Adipocyte (in vitro differentiated cells): Measurements from ENCODE around the gene SLC39A3.

Source experiments
- DNase-seq: peaks from one replicate; pipeline ENCODE4 v3.0.0-alpha.2; 2015; ENCODE audit warnings: low read depth
- H3K27me3 ChIP-seq: replicated peaks from 2 replicates; pipeline ENCODE4 v1.7.0; 2013; ENCODE audit warnings: mild to moderate bottlenecking, low read length, moderate library complexity; ENCODE audit not compliant: control insufficient read depth, insufficient read depth
- H3K36me3 ChIP-seq: 2 replicates; pipeline ENCODE4 v1.7.0; 2013; ENCODE audit warnings: low read length, mild to moderate bottlenecking, moderate library complexity; ENCODE audit not compliant: control insufficient read depth, insufficient read depth, severe bottlenecking
- H3K4me1 ChIP-seq: 2 replicates; pipeline ENCODE4 v1.7.0; 2013; ENCODE audit warnings: mild to moderate bottlenecking, low read length, moderate library complexity; ENCODE audit not compliant: control insufficient read depth, insufficient read depth
- H3K4me3 ChIP-seq: 2 replicates; pipeline ENCODE4 v1.7.0; 2013; ENCODE audit warnings: mild to moderate bottlenecking, low read length, moderate library complexity
- H3K9ac ChIP-seq: 2 replicates; pipeline ENCODE4 v1.7.0; 2013; ENCODE audit warnings: mild to moderate bottlenecking, low read length, moderate library complexity
- H3K9me3 ChIP-seq: 2 replicates; pipeline ENCODE4 v1.7.0; 2013; ENCODE audit warnings: mild to moderate bottlenecking, low read length, moderate library complexity; ENCODE audit not compliant: control insufficient read depth

SLC39A3 gene

DNA sequence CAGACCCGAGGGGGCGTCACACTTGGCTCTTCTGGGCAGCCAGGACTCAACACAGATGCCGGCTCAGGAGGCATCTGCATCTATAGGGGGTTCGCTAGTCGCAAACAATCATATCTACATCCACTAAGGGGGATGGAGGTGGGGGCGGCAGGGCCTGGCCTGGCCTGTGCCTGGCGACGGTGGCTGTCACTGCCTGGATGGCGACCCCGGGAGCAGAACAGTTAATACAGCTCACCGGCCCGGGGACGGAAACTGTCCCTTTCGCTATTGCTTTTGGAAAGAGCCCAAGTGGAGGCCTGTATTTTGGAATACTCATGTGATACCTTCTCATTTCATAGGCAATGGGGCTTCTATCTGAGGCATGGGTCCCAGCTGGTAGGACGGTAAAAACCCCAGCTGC is 25.6 kb upstream of the SLC39A3 start:
- DNase-seq: no peak
- no peaks in the 10 kb centered on the region for H3K27me3 ChIP-seq
- no peak overlapping the region for H3K4me3 ChIP-seq
- H3K9me3 ChIP-seq: no peaks in the 10 kb centered on the region
- no peak overlapping the region for H3K9ac ChIP-seq
- H3K36me3 ChIP-seq: peaks cover 75% of the 10 kb centered on the region
- H3K4me1 ChIP-seq: peaks cover 5% of the 10 kb centered on the region

DNA sequence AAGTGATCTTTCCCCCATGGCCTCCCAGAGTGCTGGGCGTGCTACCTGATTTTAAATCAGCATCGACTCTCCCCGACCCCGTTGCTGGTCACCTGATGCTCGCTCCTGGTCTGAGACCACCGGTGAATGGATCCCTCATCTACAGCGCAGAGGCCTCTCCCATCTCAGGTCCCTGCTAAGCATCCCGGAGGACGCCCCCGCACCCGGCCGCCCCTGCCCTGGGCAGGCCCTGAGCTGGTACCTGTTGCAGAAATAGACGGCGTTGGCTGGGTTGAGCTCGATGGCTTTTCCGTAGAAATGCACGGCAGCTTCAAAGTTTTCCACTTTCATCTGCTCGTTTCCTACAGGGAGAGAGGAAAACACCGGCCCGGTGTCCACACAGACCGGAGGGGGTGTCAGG is 25.1 kb upstream of the SLC39A3 start:
- H3K9me3 ChIP-seq: no peaks in the 10 kb centered on the region
- H3K27me3 ChIP-seq: no peaks in the 10 kb centered on the region
- no peak for DNase-seq
- no peak overlapping the region for H3K4me3 ChIP-seq
- H3K4me1 ChIP-seq: peaks cover under 1% of the 10 kb centered on the region
- H3K36me3 ChIP-seq: peaks cover 75% of the 10 kb centered on the region
- H3K9ac ChIP-seq: no peak overlapping the region

DNA sequence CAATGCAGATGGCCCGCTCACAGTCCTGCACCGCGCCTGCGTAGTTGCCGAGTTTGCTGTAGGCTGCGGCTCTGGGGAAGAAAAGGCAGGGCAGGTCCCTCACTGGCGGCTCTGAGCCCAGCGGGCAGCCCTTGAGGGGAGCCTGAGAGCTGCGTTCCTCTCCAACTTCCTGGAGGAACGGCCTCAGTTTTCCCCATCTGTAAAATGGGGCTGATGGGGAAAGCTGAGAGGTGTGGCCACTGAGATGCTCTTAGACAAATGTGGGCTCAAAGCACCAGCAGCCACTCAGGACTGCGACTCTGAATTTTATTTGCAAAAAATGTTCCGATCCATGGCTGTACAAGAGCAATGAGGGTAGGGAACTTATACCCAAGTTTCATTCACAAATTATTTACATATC is 23.9 kb upstream of the SLC39A3 start:
- Histone ChIP-seq H3K4me1 (no peaks in the 10 kb centered on the region), H3K9me3 (no peaks in the 10 kb centered on the region), H3K27me3 (no peaks in the 10 kb centered on the region), H3K4me3 (no peak overlapping the region), H3K36me3 (peaks cover 83% of the 10 kb centered on the region), H3K9ac (no peak overlapping the region)
- DNase-seq: no peak

DNA sequence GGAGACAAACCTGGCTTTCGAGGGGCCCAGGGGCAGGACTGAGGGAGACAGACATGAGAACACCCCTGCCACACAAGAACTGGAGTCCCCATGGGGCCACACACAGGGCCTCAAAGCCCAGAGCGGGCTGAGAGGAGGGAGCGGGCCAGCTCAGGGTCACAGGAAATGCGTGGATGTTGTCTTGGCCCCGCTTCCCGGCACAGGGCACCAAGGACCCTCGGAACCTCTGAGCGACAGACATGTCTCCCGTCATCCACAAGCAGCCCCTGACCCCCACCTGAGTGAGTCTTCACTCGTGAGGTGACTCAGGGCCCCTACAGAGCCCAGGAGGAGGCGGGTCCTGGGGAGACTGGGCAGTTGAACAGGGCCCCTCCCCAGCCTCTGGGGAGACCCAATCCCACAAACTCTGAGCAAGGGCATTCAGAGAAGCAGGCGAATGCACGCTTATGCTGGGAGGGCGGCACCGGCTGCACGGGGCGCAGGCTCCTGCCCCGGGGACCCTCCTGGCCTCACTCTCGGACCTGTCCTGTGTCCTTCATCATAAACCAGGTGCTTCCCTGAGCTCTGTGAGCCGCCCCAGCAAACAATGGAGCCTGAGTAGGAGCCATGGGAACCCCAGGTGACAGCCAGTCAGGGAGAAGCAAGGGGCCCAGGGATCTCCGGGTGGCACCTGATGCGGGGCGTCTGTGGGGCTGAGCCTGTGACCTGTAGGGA is 23.1 kb upstream of the SLC39A3 start:
- H3K4me3 ChIP-seq: no peak overlapping the region
- no peaks in the 10 kb centered on the region for H3K27me3 ChIP-seq
- no peaks in the 10 kb centered on the region for H3K4me1 ChIP-seq
- H3K36me3 ChIP-seq: peaks cover 83% of the 10 kb centered on the region
- DNase-seq: no peak
- H3K9ac ChIP-seq: no peak overlapping the region
- H3K9me3 ChIP-seq: no peaks in the 10 kb centered on the region

DNA sequence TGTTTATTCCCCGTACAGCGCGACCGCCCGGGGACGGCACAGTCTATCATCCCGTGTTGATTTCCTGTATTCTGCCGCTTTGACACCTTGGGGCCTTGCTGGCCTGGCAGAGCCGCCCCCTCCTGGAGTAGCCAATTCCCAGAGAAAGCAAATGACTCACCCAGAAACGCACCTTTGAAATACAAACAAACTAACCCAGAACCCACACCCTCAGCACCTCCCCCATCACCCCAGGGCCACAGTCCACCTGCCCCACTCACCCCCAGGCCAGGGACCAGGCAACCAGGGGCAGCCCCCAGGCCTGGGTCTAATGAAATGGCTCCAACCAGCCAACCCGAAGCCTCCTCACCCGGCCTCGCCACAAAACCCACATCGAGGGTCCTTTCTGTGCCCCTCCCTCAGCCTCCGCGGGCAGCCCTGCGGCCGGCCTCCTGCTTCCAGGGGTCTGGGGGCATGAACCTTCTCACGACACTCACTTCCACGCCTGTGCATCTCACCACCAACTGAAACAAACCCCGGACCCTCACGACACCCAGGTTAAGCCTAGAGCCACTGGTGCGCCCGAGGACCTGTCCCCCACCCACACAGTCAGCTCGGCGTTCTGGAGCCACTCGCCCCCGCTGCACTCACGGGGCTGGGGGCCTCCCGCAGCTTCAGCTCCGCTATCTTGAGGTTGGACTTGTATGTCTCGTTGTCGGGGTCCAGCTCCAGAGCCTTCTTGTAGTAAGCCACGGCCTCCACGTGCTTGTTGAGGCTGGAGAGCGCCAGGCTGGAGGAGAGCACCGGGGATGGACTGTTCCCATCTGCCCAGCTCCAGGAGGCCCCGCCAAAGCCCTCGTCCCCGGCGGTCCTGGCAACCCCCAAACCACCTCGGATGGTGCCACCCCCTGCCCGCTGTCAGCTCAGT is 22.3 kb upstream of the SLC39A3 start:
- DNase-seq: no peak
- Histone ChIP-seq H3K27me3 (no peaks in the 10 kb centered on the region), H3K4me3 (no peak overlapping the region), H3K36me3 (peaks cover 82% of the 10 kb centered on the region), H3K9me3 (no peaks in the 10 kb centered on the region), H3K9ac (no peak overlapping the region), H3K4me1 (no peaks in the 10 kb centered on the region)

DNA sequence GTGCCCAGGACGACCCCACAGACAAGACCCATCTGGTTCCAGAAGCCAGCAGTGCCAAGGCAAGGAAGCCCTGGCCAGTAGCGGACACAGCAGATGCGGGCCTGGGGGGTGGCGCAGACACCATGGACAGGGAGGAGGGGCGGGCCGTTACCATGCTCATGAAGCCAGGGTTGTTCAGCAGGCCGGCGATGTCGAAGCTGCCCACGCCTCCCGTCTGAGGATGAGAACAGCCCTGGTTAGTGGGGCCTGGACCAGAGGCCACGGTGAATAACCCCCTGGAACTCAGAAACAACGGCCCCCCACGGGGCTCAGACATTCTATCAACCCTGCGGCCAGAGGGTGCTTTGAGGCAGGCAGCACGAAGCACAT is 21.5 kb upstream of the SLC39A3 start:
- no peak overlapping the region for H3K4me3 ChIP-seq
- H3K9ac ChIP-seq: no peak overlapping the region
- H3K9me3 ChIP-seq: no peaks in the 10 kb centered on the region
- H3K4me1 ChIP-seq: no peaks in the 10 kb centered on the region
- no peaks in the 10 kb centered on the region for H3K27me3 ChIP-seq
- no peak for DNase-seq
- peaks cover 78% of the 10 kb centered on the region for H3K36me3 ChIP-seq

DNA sequence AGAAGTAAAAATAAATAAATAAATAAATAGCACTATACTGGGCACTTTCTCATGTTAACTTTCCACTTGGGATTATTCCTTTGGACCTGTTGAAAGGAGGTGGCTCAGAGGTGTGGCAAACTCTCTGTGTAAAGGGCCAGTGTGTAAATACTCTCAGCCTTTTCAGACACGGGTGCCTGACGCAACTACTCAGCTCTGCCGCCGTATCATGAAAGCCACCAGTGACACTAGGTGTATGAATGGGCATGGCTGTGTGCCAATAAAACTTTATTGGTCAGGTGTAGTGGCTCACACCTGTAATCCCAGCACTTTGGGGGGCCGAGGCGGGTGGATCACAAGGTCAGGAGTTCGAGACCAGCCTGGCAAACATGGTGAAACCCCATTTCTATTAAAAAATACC is 20.1 kb upstream of the SLC39A3 start:
- Histone ChIP-seq H3K9me3 (no peaks in the 10 kb centered on the region), H3K9ac (no peak overlapping the region), H3K27me3 (no peaks in the 10 kb centered on the region), H3K4me1 (no peaks in the 10 kb centered on the region), H3K4me3 (no peak overlapping the region), H3K36me3 (peaks cover 78% of the 10 kb centered on the region)
- no peak for DNase-seq

DNA sequence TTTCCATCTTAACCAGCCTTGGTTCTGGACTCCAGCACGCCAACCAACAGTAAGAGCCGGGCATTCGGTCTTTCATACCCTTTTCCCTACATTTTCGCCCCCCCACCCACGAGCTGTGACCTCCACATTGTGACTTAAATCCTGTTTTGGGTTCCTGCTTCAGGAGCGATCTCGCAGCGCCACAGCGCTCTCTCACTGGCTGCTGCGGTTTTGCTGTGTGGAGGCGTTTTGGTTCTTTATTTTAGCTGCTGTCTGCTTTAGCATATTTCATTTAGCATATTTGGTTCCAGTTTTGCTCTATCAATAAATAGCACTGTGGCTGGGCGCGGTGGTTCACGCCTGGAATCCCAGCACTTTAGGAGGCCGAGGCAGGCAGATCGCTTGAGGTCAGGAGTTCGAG is 19.5 kb upstream of the SLC39A3 start:
- Histone ChIP-seq H3K4me3 (no peak overlapping the region), H3K4me1 (no peaks in the 10 kb centered on the region), H3K27me3 (no peaks in the 10 kb centered on the region), H3K9ac (no peak overlapping the region), H3K36me3 (peaks cover 79% of the 10 kb centered on the region), H3K9me3 (no peaks in the 10 kb centered on the region)
- no peak for DNase-seq

DNA sequence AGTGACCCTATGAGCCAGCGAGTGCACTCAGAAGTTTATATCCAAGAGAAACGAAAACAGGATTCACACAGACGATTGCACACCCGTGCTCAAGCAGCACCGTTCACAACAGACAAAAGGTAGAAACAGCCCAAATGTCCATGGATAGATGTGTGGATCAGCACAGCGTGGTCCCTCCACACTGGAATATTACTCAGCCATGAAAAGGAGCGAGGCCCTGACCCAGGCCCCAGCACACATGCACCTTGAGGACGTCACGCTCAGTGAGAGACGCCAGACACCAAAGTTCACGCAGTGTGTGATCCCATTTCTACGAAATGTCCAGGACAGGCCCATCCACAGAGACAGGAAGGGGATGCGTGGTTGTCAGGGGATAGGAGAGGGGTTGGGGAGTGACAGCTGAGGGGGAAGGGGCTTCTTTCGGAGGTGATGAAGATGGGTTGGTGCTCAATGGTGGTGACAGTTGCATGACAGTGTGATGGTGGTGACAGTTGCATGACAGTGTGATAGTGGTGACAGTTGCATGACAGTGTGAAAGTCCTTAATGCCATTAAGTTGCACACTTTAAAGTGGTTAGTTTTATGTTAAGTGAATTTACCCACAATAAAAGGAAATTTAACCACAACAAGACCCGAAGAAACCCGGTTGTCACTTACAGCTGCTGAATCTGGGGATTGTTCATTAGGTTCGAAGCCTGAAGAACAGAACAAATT is 18.9 kb upstream of the SLC39A3 start:
- Histone ChIP-seq H3K9ac (no peak overlapping the region), H3K27me3 (no peaks in the 10 kb centered on the region), H3K9me3 (no peaks in the 10 kb centered on the region), H3K4me1 (no peaks in the 10 kb centered on the region), H3K36me3 (peaks cover 79% of the 10 kb centered on the region), H3K4me3 (no peak overlapping the region)
- no peak for DNase-seq

DNA sequence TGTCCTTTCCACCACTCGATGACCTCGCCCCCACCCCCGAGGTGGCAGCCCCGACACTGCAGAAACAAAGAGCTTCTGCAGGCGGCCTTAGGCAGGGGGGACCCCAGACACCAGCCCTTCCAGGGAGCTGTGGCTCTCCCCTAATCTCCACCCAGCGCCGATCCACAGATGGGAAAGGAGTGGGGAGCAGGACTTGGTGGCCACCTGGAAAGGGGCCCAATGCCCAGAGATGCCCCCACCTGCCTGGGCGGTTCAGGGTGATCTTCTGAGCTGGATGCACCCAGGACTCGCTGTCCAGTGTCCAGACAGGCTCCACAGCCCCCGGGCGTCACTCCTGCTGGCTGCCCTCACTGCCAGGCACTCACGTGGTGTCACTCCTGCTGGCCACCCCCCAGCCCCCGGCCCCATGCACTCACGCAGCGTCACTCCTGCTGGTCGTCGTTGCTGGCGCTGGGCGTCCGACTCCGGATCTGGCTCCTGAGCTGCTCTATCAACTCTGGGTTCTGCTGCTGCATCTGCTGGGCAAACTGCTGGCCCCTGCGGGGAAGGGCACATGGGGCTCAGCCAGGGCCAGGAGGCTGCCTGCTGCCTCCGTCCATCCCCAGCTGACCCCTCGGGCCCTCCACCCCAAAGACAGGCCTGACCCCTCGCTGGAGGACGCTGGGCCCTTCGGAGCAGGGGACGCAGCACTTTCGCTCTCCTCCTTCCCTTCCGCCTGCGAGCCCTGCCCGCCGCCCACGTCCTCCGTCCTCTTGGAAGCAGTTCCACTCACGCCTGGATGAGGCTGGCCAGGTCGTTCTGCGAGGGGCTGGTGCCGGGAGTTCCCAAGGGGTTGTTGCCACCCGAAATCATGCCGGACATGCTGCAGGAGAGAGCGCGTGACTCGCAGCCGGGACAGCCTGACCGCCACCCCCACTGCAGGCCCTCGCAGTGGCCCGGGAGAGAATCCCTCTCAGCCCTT is 17.4 kb upstream of the SLC39A3 start:
- DNase-seq: no peak
- no peak overlapping the region for H3K9ac ChIP-seq
- no peaks in the 10 kb centered on the region for H3K27me3 ChIP-seq
- H3K4me3 ChIP-seq: no peak overlapping the region
- H3K4me1 ChIP-seq: no peaks in the 10 kb centered on the region
- no peaks in the 10 kb centered on the region for H3K9me3 ChIP-seq
- peaks cover 70% of the 10 kb centered on the region for H3K36me3 ChIP-seq
